K562 (cell line): ENCODE data around the gene ZNF488. TPM values are rescaled to one million over a fixed set of nuclear protein-coding genes. Genes with fewer than 3 reads are reported as not detected.

Experiments
- ATF1 ChIP-seq, 2 experiments: fragments of 450-650 bp in 1 of 2; IDR thresholded peaks; 2 replicates each; pipeline ENCODE4 v1.6.1; 2016; ENCODE audit warnings: missing compliant biosample characterization in 1 of 2, missing genetic modification characterization in 1 of 2
- BRD9 ChIP-seq: fragments of 450-650 bp; IDR thresholded peaks from 2 replicates; pipeline ENCODE4 v1.6.1; 2018; ENCODE audit warnings: low read depth; ENCODE audit not compliant: partially characterized antibody
- EGR1 ChIP-seq: fragments of 450-650 bp; conservative IDR thresholded peaks from 2 replicates; pipeline ENCODE4 v1.6.1; 2017; ENCODE audit warnings: mild to moderate bottlenecking
- FOXK1 ChIP-seq: sonication (generic); formaldehyde crosslinking; IDR thresholded peaks from 2 replicates; pipeline ENCODE4 v1.8.0; 2022; ENCODE audit warnings: missing genetic modification reagents, mild to moderate bottlenecking, borderline replicate concordance
- GTF3C2 ChIP-seq: IDR thresholded peaks from 3 replicates; pipeline ENCODE4 v1.6.1; 2011; ENCODE audit warnings: borderline replicate concordance, mild to moderate bottlenecking, moderate library complexity; ENCODE audit not compliant: insufficient read length; ENCODE audit errors: extremely low read depth
- HMGN3 ChIP-seq: IDR thresholded peaks from 2 replicates; pipeline ENCODE4 v1.6.1; 2011; ENCODE audit warnings: borderline replicate concordance, low read depth, mild to moderate bottlenecking, mixed read lengths, low read length; ENCODE audit not compliant: insufficient read length; ENCODE audit errors: extremely low read depth
- IRF1 ChIP-seq: sonication (generic); formaldehyde crosslinking; IDR thresholded peaks from 2 replicates; pipeline ENCODE4 v1.8.0; 2022; ENCODE audit warnings: missing genetic modification reagents, mild to moderate bottlenecking, borderline replicate concordance
- MEF2A ChIP-seq: IDR thresholded peaks from 2 replicates; pipeline ENCODE4 v1.6.1; 2011; ENCODE audit warnings: low read depth, mild to moderate bottlenecking, low read length, moderate library complexity; ENCODE audit not compliant: control insufficient read depth
- MXD1 ChIP-seq: fragments of 250-450 bp; sonication (Bioruptor Pico); IDR thresholded peaks from 2 replicates; pipeline ENCODE4 v1.8.0; 2021; ENCODE audit warnings: borderline replicate concordance, mild to moderate bottlenecking, moderate library complexity; ENCODE audit not compliant: poor library complexity, severe bottlenecking
- PHF21A ChIP-seq: fragments of 450-650 bp; IDR thresholded peaks from 2 replicates; pipeline ENCODE4 v1.6.1; 2017; ENCODE audit warnings: low read depth, borderline replicate concordance
- PURB ChIP-seq: sonication (generic); formaldehyde crosslinking; IDR thresholded peaks from 2 replicates; pipeline ENCODE4 v1.9.0; 2021; ENCODE audit warnings: low read depth, mild to moderate bottlenecking, missing genetic modification reagents
- RBM14 ChIP-seq: fragments of 200-400 bp; formaldehyde crosslinking; IDR thresholded peaks from 2 replicates; pipeline ENCODE4 v1.6.1; 2018; ENCODE audit warnings: low read depth, mild to moderate bottlenecking, low read length, moderate library complexity, borderline replicate concordance; ENCODE audit not compliant: insufficient read depth
- SAFB2 ChIP-seq: fragments of 200-400 bp; formaldehyde crosslinking; IDR thresholded peaks from 2 replicates; pipeline ENCODE4 v1.6.1; 2018; ENCODE audit warnings: borderline replicate concordance, low read length, low read depth, moderate library complexity; ENCODE audit not compliant: severe bottlenecking
- SMARCA5 ChIP-seq: fragments of 450-650 bp; IDR thresholded peaks from 2 replicates; pipeline ENCODE4 v1.6.1; 2016
- TCFL5 ChIP-seq: fragments of 250-450 bp; sonication (Bioruptor Pico); conservative IDR thresholded peaks from 2 replicates; pipeline ENCODE4 v1.6.1; 2021; ENCODE audit warnings: mild to moderate bottlenecking, moderate library complexity, matching md5 sums
- TGIF2 ChIP-seq: sonication (generic); formaldehyde crosslinking; IDR thresholded peaks from 2 replicates; pipeline ENCODE4 v1.8.1; 2022; ENCODE audit warnings: mild to moderate bottlenecking, missing genetic modification reagents, moderate library complexity
- THRAP3 ChIP-seq: fragments of 450-650 bp; IDR thresholded peaks from 2 replicates; pipeline ENCODE4 v1.6.1; 2016; ENCODE audit warnings: mild to moderate bottlenecking, inconsistent platforms, borderline replicate concordance
- VEZF1 ChIP-seq: fragments of 200-800 bp; sonication (Bioruptor generic); IDR thresholded peaks from 2 replicates; pipeline ENCODE4 v1.6.1; 2017; ENCODE audit warnings: missing genetic modification characterization, missing compliant biosample characterization
- ZFP30 ChIP-seq: fragments of 250-450 bp; sonication (Bioruptor Pico); IDR thresholded peaks from 2 replicates; pipeline ENCODE4 v1.8.0; 2022; ENCODE audit warnings: moderate library complexity, mild to moderate bottlenecking, inconsistent platforms, borderline replicate concordance
- ZNF175 ChIP-seq: fragments of 200-800 bp; sonication (Bioruptor generic); IDR thresholded peaks from 2 replicates; pipeline ENCODE4 v1.6.1; 2016; ENCODE audit warnings: low read depth, mild to moderate bottlenecking, missing genetic modification characterization, missing compliant biosample characterization
- polyA plus RNA-seq, 8 experiments: library from polyadenylated mRNA; depleted of rRNA in 4 of 8; stranded (reverse) in 5 of 8; unstranded in 3 of 8; fragments of >200 nt; fragmentation: Nextera tagmentation in 2 of 8; fragmentation: Illumina TruSeq in 1 of 8; extraction: Ambion mirVana in 2 of 8; extraction: Trizol in 1 of 8; gene quantifications; 2 replicates each; pipeline versions ENCODE4 v1.2.1 to v1.2.3, GENCODE V29; 2011 to 2014; ENCODE audit warnings: inconsistent platforms in 1 of 8, missing spikeins in 1 of 8
- total RNA-seq, 7 experiments: library from RNA; depleted of rRNA in 6 of 7; stranded (reverse); fragments of >200 nt in 6 of 7; fragmentation: Illumina TruSeq in 2 of 7; extraction: Trizol in 2 of 7; gene quantifications; 2 replicates each; pipeline versions ENCODE4 v1.2.1 to v1.2.3, GENCODE V29; 2011 to 2021; ENCODE audit warnings: low replicate concordance in 1 of 7

The ZNF488 gene
- total and polyA plus RNA-seq, 9 of the 15 experiments (the other 6 are each of a cell fraction or from before 2014, with no cell fraction given), result 0.03 to 0.09 (median 0.05) TPM; not detected in 3

- TF ChIP-seq PURB, result no peak
- TF ChIP-seq ZFP30 (CRISPR knock-in tag), result no peak
- no peak for TF ChIP-seq SAFB2
- TF ChIP-seq GTF3C2, result no peak
- no peak for TF ChIP-seq PHF21A
- no peak for TF ChIP-seq TCFL5
- no peak for TF ChIP-seq THRAP3
- no peak for TF ChIP-seq RBM14
- no peak for TF ChIP-seq MEF2A
- TF ChIP-seq IRF1 (CRISPR knock-in tag), result no peak
- TF ChIP-seq ATF1 (CRISPR knock-in tag; IDR thresholded peaks at IDR 0.05), result no peak
- TF ChIP-seq ATF1 (tag; IDR thresholded peaks at IDR 0.05), result peak; percentile 79
- no peak for TF ChIP-seq VEZF1 (CRISPR knock-in tag)
- peak; percentile 68 for TF ChIP-seq BRD9
- no peak for TF ChIP-seq TGIF2 (CRISPR knock-in tag)
- no peak for TF ChIP-seq FOXK1 (CRISPR knock-in tag)
- TF ChIP-seq HMGN3, result no peak
- TF ChIP-seq MXD1 (CRISPR knock-in tag), result no peak
- TF ChIP-seq EGR1, result peak; percentile 55
- TF ChIP-seq ZNF175, result no peak
- no peak for TF ChIP-seq SMARCA5
Measured at GRCh38 chr10:47336387-47337134, 47.5 kb downstream of the ZNF488 start (continued).
